Skin of body (tissue), 2 donors: ENCODE data around the gene EBF4. TPM values are rescaled to one million over a fixed set of nuclear protein-coding genes. Genes with fewer than 3 reads are reported as not detected.

ENCODE experiments used
- DNase-seq: peaks from one replicate; lab custom pipeline; 2025; lab: John Stamatoyannopoulos, UW
- total RNA-seq: library from RNA; depleted of rRNA; stranded (reverse); fragments of >200 nt; gene quantifications from one replicate; pipeline ENCODE4 v1.2.3, GENCODE V29; 2014

The EBF4 gene, protein sequence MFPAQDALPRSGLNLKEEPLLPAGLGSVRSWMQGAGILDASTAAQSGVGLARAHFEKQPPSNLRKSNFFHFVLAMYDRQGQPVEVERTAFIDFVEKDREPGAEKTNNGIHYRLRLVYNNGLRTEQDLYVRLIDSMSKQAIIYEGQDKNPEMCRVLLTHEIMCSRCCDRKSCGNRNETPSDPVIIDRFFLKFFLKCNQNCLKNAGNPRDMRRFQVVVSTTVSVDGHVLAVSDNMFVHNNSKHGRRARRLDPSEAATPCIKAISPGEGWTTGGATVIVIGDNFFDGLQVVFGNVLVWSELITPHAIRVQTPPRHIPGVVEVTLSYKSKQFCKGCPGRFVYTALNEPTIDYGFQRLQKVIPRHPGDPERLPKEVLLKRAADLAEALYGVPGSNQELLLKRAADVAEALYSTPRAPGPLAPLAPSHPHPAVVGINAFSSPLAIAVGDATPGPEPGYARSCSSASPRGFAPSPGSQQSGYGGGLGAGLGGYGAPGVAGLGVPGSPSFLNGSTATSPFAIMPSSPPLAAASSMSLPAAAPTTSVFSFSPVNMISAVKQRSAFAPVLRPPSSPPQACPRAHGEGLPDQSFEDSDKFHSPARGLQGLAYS
- 2.5 TPM for total RNA-seq

DNA sequence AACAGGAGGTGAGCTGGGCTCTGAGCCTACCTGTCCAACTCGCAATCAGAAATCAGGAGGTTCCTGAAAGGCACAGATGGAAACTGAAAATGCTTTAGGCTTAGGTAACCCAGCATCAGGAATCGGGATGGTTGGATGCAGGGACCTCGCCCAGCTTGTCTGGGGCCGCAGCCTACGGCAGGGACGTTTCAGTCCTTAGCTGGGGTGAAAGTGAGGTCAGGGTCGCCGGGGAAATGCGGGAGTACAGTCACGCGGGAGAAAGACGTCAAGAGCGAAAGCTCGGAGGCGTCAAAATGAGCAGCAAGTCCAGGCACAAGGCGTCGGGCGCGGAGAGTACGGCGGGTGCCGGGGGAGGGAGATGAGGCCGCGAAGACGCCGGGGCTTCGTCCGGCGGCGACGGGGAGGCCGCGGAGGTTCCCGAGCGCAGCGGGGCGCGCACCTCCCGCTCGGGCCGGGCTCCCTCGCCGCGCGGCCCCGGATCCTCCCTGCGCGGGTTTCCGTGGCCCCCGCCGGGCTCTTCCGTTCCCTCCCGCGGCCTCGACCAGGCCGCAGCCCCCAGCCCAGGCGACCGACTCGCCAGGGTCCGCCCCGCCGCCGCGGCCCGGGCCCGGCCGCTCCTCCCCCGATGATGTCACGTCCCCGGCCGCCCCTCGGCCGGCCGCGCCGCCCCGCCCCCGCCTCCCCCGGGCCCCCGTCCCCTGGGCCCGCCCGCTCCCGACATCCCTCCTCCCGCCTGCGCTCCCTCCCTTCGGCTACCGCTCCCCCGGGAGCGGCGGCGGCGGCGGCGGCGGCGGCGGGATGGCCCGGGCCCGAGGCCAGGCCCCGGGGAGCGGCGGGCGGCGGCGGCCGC, at the start of gene EBF4:
Gene EBF4, plus strand, starts transcription at position 745 of the 850 bp plus-strand sequence. CDS start 866 bp downstream, outside the sequence.
- DNase-seq: no peak

DNA sequence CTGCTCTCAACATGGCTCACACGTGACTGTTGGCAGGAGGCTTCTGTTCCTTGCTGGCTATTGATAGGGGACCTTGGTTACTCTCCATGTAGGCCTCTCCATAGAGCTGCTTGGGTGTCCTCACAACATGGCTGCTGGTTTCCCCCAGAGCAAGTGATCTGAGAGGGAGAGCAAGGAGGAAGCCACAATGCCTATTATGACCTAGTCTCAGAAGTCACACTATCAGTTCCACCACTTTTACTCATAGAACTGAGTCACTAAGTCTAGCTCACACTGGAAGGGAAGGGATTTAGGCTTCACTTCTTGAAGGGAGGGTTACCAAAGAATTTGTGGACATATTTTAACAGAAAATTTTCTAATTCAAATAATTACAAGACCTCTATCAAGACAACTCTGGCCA, 48.9 kb upstream of the EBF4 start:
- DNase-seq: no peak

GRCh38 chr20:2651772-2652723, 40.5 kb upstream of the EBF4 start, which contains the start of gene NOP56:
Gene NOP56, plus strand, starts transcription at chr20:2652632. Its CDS starts 29 bp downstream, at chr20:2652661.
- peak; percentile 86 for DNase-seq

- no peak for DNase-seq
Observed at GRCh38 chr20:2652724-2653555, 39.6 kb upstream of the EBF4 start.

DNA sequence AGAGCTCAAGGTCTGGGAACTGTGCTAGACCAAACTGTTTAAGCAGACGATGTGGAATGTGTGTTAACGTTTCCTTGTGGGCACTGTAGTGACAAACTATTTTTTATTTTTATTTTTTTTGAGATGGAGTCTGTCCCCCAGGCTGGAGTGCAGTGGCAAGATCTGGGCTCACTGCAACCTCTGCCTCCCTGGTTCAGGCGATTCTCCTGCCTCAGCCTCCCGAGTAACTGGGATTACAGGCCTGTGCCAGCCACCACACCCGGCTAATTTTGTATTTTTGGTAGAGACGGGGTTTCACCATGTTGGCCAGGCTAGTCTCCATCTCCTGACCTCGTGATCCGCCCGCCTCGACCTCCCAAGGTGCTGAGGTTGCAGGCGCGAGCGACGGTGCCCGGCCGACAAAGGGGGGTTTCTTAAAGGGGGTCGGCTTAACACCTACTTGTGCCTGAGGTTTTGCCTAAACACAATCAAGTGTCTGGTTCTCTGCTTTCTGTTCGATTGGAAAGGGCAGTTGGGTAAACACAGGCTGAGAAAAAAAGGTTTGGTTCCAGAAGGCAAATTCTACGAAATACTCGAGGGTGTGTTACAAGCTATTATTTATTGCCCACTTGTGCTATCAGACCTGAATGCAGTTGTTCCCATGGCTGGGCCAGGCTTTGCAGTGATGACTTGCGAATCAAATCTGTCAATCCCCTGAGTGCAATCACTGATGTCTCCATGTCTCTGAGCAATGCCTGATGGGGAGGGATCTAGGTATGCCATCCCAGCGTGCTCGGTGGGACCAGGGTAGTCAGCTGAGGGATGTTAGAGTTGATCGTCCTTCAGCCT, 38.8 kb upstream of the EBF4 start:
- no peak for DNase-seq

GRCh38 chr20:2654384-2654822, 38.2 kb upstream of the EBF4 start:
- no peak for DNase-seq

- no peak for DNase-seq
Observed at GRCh38 chr20:2654831-2655230, 37.7 kb upstream of the EBF4 start.

GRCh38 chr20:2655331-2656116, 37.1 kb upstream of the EBF4 start:
- DNase-seq: no peak

GRCh38 chr20:2656471-2657117, 36.0 kb upstream of the EBF4 start:
- no peak for DNase-seq

DNA sequence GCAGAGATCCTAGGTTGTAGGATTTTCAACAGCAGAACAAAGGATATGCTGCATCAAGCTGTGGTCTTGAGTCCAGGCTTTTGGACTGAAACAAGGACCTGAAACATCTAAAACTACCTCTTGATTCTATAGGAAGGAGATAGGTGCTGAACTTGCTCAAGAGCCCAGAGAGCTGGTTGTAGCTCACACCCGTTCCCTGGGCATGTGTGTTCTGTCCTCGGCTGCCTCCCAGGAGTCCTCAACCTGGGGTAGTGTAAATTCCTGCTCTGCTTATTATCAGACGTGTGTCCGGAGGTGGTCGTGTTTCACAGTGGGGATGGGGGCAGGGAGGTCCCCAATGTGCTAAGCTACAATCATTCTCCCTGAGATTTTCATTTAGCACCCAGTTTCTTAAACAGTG, 35.3 kb upstream of the EBF4 start:
- DNase-seq: no peak

DNA sequence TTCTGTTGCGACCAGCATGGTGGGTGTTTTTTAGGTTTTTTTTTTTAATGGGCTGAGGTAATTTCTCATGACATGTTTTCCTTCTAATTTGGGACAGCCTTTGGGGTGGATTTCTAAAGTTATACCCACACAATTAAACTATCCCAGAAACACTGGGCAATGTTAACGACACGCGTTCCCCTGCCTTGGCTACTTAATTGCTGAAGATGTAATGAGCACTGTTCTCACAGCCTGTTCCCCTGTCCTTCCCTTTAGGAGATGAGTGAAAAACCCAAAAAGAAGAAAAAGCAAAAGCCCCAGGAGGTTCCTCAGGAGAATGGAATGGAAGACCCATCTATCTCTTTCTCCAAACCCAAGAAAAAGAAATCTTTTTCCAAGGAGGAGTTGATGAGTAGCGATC, 34.9 kb upstream of the EBF4 start:
- DNase-seq: no peak

GRCh38 chr20:2658414-2659354, 33.9 kb upstream of the EBF4 start:
- no peak for DNase-seq

DNA sequence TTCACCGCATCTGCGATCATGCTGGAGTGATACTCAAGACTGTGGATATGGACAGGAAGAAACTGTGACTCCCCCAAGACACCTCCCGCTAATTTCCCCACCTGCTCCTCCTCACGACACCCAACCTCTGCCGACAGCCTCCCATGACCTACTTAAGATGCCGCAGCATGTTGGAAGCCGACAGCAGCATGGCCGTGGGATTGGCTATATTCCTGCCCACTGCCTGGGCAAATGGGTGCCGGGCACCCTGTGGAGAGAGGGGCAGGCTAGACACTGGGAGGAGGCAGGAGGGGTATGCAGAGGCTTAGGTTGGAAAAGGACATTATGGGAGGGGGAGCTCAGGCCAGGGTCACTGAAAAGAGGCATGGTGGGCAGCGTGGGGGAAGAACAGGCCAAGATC, 33.0 kb upstream of the EBF4 start:
- DNase-seq: no peak

DNA sequence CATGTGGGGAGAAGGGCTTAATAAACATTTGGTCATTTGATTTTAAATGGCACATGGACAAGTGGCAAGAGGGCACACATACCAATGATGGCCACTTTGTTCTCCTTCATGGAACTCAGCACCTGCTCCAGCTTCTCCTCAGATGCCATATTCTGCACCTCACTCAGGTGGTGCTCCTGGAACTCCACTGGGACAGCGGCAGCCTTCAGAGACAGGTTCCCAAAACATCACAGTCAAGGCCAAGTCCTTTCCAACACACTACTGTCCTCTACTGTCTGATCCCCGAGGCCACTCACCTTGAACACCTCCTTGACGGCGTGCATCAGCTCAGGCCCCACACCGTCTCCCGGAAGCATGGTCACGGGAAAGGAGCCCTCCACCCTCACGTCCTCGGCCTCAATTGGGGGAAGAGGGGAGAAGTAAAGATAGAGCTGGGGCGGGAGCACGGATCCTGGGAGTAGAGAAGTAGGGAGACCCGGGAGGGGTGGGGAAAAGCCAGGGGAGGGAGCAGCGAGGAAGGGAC, 29.2 kb upstream of the EBF4 start:
- DNase-seq: no peak

GRCh38 chr20:2663887-2664719, 28.5 kb upstream of the EBF4 start, which contains the start of gene IDH3B:
Gene IDH3B, minus strand, starts transcription at chr20:2664216. Its CDS starts 28 bp downstream, at chr20:2664188.
- peak; percentile 93 for DNase-seq
